ENCODE measurements around the gene VIM.
A peak's percentile ranks its signal among the peaks of the same experiment; 100 is the strongest.

The VIM gene

GRCh38 chr10:17210361-17210760 is 17.7 kb upstream of the VIM start:
- no peak for DNase-seq

- DNase-seq, result no peak
Measured at GRCh38 chr10:17212802-17213221, 15.2 kb upstream of the VIM start.

- no peak for DNase-seq
Measured at GRCh38 chr10:17213646-17214349, 14.2 kb upstream of the VIM start.

- DNase-seq, result no peak
Measured at GRCh38 chr10:17214526-17214925, 13.5 kb upstream of the VIM start.

- DNase-seq, result no peak
Measured at GRCh38 chr10:17214971-17215781, 12.9 kb upstream of the VIM start.

GRCh38 chr10:17215782-17216122 is 12.3 kb upstream of the VIM start:
- no peak for DNase-seq

GRCh38 chr10:17216217-17216900 is 11.7 kb upstream of the VIM start:
- peak; percentile 95 for DNase-seq

- no peak for DNase-seq
Measured at GRCh38 chr10:17216901-17217395, 11.1 kb upstream of the VIM start.

- no peak for DNase-seq
Measured at GRCh38 chr10:17217631-17218232, 10.3 kb upstream of the VIM start.

GRCh38 chr10:17219024-17219423 is 9.0 kb upstream of the VIM start:
- no peak for DNase-seq

- DNase-seq, result no peak
Measured at GRCh38 chr10:17220652-17221100, 7.4 kb upstream of the VIM start.

GRCh38 chr10:17222329-17222728 is 5.7 kb upstream of the VIM start:
- DNase-seq, result no peak

GRCh38 chr10:17225808-17226207 is 2.2 kb upstream of the VIM start:
- DNase-seq, result no peak

GRCh38 chr10:17226891-17227303 is 1.1 kb upstream of the VIM start:
- no peak for DNase-seq

GRCh38 chr10:17227367-17228090 is 512 bp upstream of the VIM start:
- no peak for DNase-seq

- DNase-seq, result no peak
Measured at GRCh38 chr10:17229016-17229716, 1.1 kb downstream of the VIM start.

GRCh38 chr10:17229717-17229966 is 1.6 kb downstream of the VIM start:
- no peak for DNase-seq

- DNase-seq, result peak; percentile 46
Measured at GRCh38 chr10:17229967-17230682, 2.1 kb downstream of the VIM start.

- no peak for DNase-seq
Measured at GRCh38 chr10:17231788-17232187, 3.7 kb downstream of the VIM start.

- no peak for DNase-seq
Measured at GRCh38 chr10:17232276-17232960, 4.4 kb downstream of the VIM start.

Data from SIG-M5 (cell line).